ENCODE data around the gene CMC2. TPM values are rescaled to one million over a fixed set of nuclear protein-coding genes. Genes with fewer than 3 reads are reported as not detected.

Gene CMC2
- total and polyA plus RNA-seq, 9 of the 15 experiments (the other 6 are each of a cell fraction or from before 2014, with no cell fraction given), result 122 to 501 (median 172) TPM

- TF ChIP-seq ZNF740 (CRISPR knock-in tag; IDR thresholded peaks at IDR 0.05), result no peak
- no peak for TF ChIP-seq ZNF740 (tag; IDR thresholded peaks at IDR 0.05)
- 0 out of 2 replicates have a peak, but pooled peaks have one; percentile 62 for TF ChIP-seq MXI1 (IDR thresholded peaks at IDR 0.05; ENCODE audit: low read depth, low read length)
- no peak for TF ChIP-seq NCOA2 (IDR thresholded peaks at IDR 0.05; ENCODE audit: partially characterized antibody in 2 of 2)
- peak; percentile 62; the same call in 1 of the 2 replicates for TF ChIP-seq SMARCA5 (IDR thresholded peaks at IDR 0.05)
- TF ChIP-seq TRIM24 (IDR thresholded peaks at IDR 0.05), result 0 out of 4 replicates have a peak, but pooled peaks of 1 of the 2 experiments have one; percentile 43
- no peak for TF ChIP-seq ZNF253 (CRISPR knock-in tag; conservative IDR thresholded peaks at IDR 0.05)
- TF ChIP-seq RBM22 (IDR thresholded peaks at IDR 0.05; ENCODE audit: low read depth, low read length, poor library complexity, severe bottlenecking), result no peak
- no peak for TF ChIP-seq NUFIP1 (IDR thresholded peaks at IDR 0.05; ENCODE audit: partially characterized antibody)
- no peak for TF ChIP-seq ARNT (IDR thresholded peaks at IDR 0.05)
- TF ChIP-seq, protein P1, sequence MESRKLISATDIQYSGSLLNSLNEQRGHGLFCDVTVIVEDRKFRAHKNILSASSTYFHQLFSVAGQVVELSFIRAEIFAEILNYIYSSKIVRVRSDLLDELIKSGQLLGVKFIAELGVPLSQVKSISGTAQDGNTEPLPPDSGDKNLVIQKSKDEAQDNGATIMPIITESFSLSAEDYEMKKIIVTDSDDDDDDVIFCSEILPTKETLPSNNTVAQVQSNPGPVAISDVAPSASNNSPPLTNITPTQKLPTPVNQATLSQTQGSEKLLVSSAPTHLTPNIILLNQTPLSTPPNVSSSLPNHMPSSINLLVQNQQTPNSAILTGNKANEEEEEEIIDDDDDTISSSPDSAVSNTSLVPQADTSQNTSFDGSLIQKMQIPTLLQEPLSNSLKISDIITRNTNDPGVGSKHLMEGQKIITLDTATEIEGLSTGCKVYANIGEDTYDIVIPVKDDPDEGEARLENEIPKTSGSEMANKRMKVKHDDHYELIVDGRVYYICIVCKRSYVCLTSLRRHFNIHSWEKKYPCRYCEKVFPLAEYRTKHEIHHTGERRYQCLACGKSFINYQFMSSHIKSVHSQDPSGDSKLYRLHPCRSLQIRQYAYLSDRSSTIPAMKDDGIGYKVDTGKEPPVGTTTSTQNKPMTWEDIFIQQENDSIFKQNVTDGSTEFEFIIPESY (CRISPR knock-in tag; IDR thresholded peaks at IDR 0.05), result no peak
- no peak for TF ChIP-seq MBD1 (CRISPR knock-in tag; IDR thresholded peaks at IDR 0.05)
- no peak for TF ChIP-seq DLX4 (CRISPR knock-in tag; IDR thresholded peaks at IDR 0.05)
- TF ChIP-seq ZNF696 (CRISPR knock-in tag; conservative IDR thresholded peaks at IDR 0.05), result no peak
- no peak for TF ChIP-seq ZNF318 (IDR thresholded peaks at IDR 0.05; ENCODE audit: borderline replicate concordance in 1 of 2, low read depth in 1 of 2)
- TF ChIP-seq XRCC3 (IDR thresholded peaks at IDR 0.05), result no peak
Measured at GRCh38 chr16:80993307-80993706, 13.4 kb downstream of the CMC2 start (continued).
